Measurements from ENCODE around the gene TRUB1.

The TRUB1 gene

DNA sequence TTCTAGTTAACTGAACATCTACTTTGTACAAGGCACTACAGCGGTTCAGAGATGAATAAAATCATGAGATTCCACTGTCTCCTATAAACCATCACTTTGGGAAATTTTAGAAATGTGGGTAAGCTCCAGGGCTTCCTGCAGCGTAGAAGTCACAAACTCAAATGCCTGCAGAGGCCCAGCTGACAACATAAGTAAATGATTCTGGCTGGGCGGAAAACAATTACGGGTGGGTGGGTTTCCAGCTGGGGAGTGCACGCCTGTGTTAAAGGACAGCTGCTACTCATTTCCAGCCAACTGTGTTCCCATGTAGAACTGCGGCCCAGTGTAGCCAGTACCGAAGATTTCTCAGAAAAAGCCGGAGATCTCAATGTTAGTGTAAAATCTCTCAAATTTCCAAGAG is 85.7 kb downstream of the TRUB1 start:
- DNase-seq (ENCODE audit: low read depth): no peak
- TF ChIP-seq CTCF (IDR thresholded peaks at IDR 0.05; ENCODE audit: low read depth, low read length, missing control alignments): no peak
- H3K4me3 ChIP-seq (ENCODE audit: low read depth, low read length): no peak overlapping the region

DNA sequence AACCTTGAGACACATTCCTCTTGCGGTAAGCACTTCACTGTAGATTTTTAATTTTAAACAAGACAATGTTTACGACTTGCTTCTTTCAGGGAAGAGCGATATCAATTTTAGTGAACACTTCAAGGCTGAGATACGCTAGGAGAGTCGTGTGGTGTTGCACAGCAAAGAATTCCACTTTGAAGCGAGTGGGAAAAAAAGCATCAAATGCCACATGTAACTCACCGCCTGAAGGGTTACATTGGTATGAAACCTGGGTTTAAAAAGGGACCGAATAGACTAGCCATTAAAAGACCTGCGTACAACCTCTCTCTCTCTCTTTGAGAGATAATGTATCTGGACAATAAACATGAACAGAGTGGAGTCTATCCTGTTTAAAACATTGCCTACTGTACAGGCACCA is 86.4 kb downstream of the TRUB1 start:
- TF ChIP-seq CTCF (IDR thresholded peaks at IDR 0.05; ENCODE audit: low read depth, low read length, missing control alignments): no peak
- no peak for DNase-seq (ENCODE audit: low read depth)
- no peak overlapping the region for H3K4me3 ChIP-seq (ENCODE audit: low read depth, low read length)

GRCh38 chr10:115026056-115026745 is 88.2 kb downstream of the TRUB1 start:
- no peak for DNase-seq (ENCODE audit: low read depth)
- no peak overlapping the region for H3K4me3 ChIP-seq (ENCODE audit: low read depth, low read length)
- TF ChIP-seq CTCF (IDR thresholded peaks at IDR 0.05; ENCODE audit: low read depth, low read length, missing control alignments): no peak

DNA sequence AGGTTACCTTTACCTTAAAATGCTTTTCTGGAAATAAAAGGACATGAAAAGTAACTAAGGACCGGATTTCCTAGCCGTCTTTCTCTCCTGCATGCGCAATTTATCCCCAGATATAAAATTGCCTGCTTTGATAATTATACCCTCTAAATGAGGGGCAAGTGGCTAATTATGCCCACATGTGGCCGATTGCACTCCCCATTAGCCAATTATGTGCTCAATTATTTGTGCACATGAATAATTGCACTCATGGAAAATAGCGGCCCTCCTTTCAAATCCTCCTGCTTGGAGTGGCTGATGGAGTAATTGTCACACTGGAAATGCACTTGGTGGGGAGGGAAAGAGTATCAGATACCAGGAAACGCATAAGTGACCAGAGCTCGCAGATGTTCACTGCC is 88.7 kb downstream of the TRUB1 start:
- no peak for TF ChIP-seq CTCF (IDR thresholded peaks at IDR 0.05; ENCODE audit: low read depth, low read length, missing control alignments)
- no peak for DNase-seq (ENCODE audit: low read depth)
- H3K4me3 ChIP-seq (ENCODE audit: low read depth, low read length): no peak overlapping the region

All from GM12864 (cell line).